GM21447 (cell line): ENCODE results near the gene BANP.
"Not testable (repeated sequence)": the region's sequence is repeated elsewhere in the genome, so short reads cannot be mapped to it uniquely, and the experiment has no call there.

Source experiments
- ATAC-seq: cut with Tn5 transposase; IDR thresholded peaks from one replicate; pipeline ENCODE4 v1.9.1; 2021; ENCODE audit not compliant: unreplicated experiment

BANP gene

GRCh38 chr16:87990254-87990653 is 39.0 kb downstream of the BANP start:
- not testable (repeated sequence) for ATAC-seq

- ATAC-seq = not testable (repeated sequence)
Measured at GRCh38 chr16:87992142-87992541, 40.9 kb downstream of the BANP start.

GRCh38 chr16:87993901-87994300 is 42.7 kb downstream of the BANP start:
- ATAC-seq = no peak

- no peak for ATAC-seq
Measured at GRCh38 chr16:87995644-87996043, 44.4 kb downstream of the BANP start.

GRCh38 chr16:87996962-87997880 is 46.0 kb downstream of the BANP start:
- no peak for ATAC-seq

- ATAC-seq = not testable (repeated sequence)
Measured at GRCh38 chr16:87998184-87998793, 47.1 kb downstream of the BANP start.

GRCh38 chr16:87998992-87999391 is 47.8 kb downstream of the BANP start:
- not testable (repeated sequence) for ATAC-seq

GRCh38 chr16:88002211-88002610 is 51.0 kb downstream of the BANP start:
- ATAC-seq = no peak

GRCh38 chr16:88002749-88003148 is 51.5 kb downstream of the BANP start:
- ATAC-seq = no peak

GRCh38 chr16:88003316-88003715 is 52.1 kb downstream of the BANP start:
- ATAC-seq = no peak

- no peak for ATAC-seq
Measured at GRCh38 chr16:88003736-88004135, 52.5 kb downstream of the BANP start.

- no peak for ATAC-seq
Measured at GRCh38 chr16:88004391-88004790, 53.2 kb downstream of the BANP start.

- no peak for ATAC-seq
Measured at GRCh38 chr16:88005181-88005581, 53.9 kb downstream of the BANP start.

GRCh38 chr16:88005968-88006367 is 54.7 kb downstream of the BANP start:
- ATAC-seq = no peak

GRCh38 chr16:88007321-88007731 is 56.1 kb downstream of the BANP start:
- ATAC-seq = no peak

- no peak for ATAC-seq
Measured at GRCh38 chr16:88008840-88009239, 57.6 kb downstream of the BANP start.

- no peak for ATAC-seq
Measured at GRCh38 chr16:88009563-88010342, 58.5 kb downstream of the BANP start.

- ATAC-seq = no peak
Measured at GRCh38 chr16:88010343-88010967, 59.2 kb downstream of the BANP start.

- no peak for ATAC-seq
Measured at GRCh38 chr16:88010968-88011483, 59.8 kb downstream of the BANP start.

GRCh38 chr16:88012360-88012759 is 61.1 kb downstream of the BANP start:
- no peak for ATAC-seq

- ATAC-seq = no peak
Measured at GRCh38 chr16:88013091-88013609, 61.9 kb downstream of the BANP start.
